HG02852 (cell line): ENCODE measurements around the gene INTU.
"Not testable (repeated sequence)": the region's sequence is repeated elsewhere in the genome, so short reads cannot be mapped to it uniquely, and the experiment has no call there.

Experiments used
- ATAC-seq: cut with Tn5 transposase; IDR thresholded peaks from one replicate; pipeline ENCODE4 v1.9.1; 2021; ENCODE audit warnings: mild to moderate bottlenecking, moderate library complexity; ENCODE audit not compliant: unreplicated experiment

Gene INTU

DNA sequence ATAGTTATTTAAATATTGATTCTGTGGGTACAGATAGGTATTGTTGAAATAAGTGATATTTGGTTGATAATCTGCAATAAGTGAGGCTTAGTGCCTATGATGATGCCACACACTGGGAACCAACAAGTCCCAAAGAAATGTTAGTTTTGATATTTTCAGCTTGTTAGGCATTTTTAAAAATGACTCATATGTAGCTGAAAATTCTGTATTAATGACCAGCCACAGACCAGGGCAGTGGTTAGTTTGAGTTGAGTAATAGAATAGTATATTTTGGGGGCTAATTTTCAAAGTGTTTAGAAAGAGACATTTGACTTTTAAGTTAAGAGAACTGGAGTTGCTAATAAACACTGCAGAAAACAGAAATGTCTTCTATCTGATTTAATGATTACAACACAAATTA, 9.4 kb downstream of the INTU start:
- ATAC-seq, result no peak

DNA sequence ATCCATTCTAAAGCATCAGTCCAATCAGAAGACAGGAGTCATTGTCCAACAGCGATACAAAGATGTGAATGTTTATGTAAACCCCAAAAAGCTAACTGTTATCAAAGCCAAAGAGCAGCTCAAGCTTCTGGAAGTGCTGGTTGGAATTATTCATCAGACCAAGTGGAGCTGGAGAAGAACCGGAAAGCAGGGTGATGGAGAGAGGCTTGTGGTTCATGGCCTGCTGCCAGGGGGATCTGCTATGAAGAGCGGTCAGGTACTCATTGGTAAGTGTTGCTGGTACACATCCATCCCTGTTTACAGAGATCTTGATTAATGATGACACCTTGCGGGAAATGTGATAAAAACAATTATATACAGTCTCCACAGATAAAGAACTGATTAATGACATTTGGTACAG, 11.0 kb downstream of the INTU start:
- ATAC-seq, result no peak

DNA sequence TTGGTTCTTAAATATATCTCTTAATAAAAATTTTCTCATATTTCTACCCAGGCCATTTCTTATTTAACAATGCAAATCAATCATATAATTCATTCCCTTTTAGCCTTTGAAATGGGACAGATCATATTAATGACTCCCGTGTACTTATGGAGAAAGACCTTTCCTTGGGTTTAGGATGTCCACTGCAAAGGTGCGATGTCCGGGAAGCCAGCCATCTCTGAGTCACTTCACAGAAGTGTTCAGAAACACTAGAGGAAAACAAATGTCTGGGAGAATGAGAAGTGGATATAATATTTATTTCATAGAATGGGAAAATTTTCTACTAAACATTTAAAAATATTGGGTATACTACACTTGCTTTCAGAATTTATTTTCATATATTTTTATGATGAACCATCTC, 15.3 kb downstream of the INTU start:
- no peak for ATAC-seq

DNA sequence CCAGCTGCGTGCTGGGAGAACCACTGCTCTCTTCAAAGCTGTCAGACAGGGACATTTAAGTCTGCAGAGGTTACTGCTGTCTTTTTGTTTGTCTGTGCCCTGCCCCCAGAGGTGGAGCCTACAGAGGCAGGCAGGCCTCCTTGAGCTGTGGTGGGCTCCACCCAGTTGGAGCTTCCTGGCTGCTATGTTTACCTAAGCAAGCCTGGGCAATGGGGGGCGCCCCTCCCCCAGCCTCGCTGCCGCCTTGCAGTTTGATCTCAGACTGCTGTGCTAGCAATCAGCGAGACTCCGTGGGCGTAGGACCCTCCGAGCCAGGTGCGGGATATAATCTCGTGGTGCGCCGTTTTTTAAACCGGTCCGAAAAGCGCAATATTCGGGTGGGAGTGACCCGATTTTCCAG, 22.8 kb downstream of the INTU start:
- ATAC-seq, result not testable (repeated sequence)

DNA sequence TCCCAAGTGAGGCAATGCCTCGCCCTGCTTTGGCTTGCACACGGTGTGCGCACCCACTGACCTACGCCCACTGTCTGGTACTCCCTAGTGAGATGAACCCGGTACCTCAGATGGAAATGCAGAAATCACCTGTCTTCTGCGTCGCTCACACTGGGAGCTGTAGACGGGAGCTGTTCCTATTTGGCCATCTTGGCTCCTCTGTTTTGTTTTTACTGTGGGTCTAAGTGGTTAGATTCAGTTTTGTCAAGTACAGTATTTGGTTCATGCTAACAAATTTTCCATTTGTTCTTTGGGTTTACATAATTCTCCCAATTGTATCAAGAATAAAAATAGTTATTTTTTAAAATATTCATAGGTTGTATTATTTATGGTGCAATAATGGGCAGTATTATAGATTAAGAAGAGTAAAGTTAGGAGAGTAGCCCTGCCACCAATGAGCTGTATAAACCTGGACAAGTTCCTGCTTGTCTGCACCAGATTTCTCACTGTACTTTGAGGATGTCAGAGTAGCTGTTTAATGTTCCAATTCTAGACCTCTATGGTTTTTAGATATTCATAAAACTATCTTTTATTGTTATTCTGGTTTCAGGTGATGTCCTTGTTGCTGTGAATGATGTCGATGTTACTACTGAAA, 23.4 kb downstream of the INTU start:
- ATAC-seq, result no peak

DNA sequence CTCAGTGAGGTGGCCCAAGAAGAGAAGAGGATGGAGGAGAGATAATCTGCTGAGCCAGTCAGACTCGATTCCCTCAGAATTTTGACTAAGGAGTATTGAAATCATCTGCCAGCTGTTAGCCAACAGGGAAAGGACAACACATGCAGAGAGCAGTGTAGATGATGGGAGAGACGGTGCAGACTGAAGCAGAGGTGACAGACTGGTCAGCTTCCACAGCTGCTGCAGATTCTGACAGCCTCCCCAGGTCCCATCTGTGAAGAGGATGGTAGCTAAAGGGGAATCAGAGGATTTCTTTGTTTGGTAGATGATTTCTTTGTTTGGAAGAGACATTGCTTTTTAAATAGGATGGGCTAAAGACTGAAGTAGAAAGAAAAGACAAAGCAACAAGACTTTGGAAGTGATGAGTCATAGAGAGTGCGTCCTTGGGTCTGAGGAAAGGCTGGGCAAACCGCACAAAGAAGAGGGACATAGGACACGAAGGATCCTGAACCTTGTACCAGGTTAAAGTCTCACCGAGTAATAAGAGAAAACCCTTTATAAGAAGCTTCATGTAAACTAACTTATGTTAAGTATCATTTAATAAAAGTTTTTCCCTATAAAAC, 27.6 kb downstream of the INTU start:
- no peak for ATAC-seq

DNA sequence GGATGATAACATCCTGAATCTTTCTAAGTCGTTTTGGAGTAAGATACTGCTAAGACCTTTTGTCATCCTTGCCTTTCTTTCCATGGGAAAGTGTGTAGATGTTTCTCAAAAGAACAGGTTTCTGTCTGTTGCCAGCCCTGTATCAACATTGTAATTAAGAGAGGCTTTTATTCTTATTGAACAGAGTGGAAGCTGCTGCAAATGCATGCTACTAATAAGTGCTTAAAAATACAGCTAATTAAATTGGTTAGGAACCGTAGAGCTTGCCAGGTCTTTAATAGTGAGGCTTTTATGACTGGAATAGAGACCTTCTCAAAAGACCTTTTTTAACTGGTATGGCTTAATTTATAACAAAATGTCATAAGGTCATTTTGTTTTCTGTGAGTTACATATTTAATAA, 34.4 kb downstream of the INTU start:
- no peak for ATAC-seq

DNA sequence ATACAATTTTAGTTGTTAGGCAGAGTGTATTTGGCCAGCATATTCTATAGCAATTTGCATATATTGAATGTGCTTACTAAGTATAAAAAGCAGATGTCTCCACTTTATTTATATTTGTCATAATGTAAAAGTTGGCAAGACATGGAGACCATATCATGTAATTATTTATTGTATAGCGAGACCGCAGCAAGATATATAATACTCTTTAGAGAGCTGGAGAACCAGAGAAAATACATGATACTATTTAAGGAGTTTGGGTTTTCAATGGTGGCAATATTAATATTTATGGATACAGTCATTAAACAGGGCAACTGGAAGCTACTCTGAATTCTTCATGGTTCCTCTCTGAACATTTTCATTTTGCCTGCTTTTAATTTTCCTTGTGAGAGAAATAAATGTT, 35.0 kb downstream of the INTU start:
- no peak for ATAC-seq

DNA sequence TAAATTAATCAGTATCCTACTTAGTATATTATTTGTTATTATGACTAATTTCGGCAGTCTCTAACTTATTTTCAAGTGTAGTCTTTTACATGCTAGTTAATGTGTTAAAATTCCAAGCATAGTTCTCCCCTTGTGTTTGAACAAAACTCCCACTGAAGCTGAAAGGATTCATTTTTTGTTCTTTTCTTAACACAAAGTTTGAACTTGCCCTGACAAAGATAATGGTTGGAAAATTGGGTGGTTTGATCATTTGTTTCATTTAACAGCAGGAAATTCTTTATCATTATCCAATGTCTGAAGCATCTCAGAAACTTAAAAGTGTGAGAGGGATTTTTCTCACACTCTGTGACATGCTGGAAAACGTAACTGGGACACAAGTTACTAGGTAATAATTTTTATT, 36.0 kb downstream of the INTU start:
- no peak for ATAC-seq

DNA sequence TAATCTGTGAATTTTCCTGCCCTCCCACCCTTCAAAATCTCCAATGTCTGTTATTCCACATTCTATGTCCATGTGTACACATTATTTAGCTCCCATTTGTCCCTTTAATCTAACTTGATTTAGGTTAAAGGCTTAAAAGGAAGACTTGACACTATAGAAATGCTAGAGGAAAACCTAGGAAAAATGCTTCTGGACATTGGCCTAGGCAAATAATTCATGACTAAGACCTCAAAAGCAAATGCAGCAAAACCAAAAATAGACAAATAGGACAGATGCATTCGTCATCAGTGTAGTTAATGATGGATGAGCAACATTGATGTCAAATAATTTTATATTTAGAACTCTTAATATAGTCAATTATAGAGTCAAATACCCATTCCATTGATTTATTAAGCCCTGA, 36.9 kb downstream of the INTU start:
- no peak for ATAC-seq

DNA sequence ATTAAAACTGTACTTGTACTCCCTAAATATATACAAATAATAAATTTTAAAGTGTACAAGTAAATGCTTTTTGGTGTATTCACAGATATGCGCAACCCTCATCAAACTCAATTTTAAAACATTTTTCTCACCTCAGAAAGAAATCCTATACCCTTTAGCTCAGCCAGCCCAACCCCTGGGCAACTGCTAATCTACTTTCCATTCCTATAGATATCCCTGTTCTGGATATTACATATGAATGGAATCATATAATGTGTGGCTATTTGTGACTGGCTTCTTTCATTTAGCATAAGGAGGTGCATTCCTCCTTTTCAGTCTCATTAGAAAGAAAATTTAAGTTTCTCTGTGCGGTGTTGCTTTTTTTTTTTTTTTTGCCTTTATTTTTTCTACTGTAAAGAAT, 39.4 kb downstream of the INTU start:
- no peak for ATAC-seq

DNA sequence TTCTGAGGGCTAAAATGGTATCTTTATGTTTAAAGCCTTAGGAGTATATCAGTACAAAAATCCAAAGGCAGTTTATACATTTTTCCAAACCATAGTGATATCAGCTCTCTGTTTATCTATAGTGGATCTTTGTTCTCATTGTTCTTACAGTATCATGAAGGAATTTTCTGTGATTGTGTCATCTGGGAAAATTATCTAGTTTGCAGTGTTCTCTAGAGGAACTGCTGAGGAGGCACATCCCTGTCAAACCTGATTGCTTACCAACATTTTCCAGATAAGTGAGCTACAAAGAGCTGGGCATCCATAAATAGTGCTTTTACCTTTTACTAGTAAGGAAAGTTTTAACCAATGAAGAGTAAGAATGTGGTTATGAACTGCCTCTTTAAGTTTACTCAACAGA, 52.5 kb downstream of the INTU start:
- no peak for ATAC-seq

DNA sequence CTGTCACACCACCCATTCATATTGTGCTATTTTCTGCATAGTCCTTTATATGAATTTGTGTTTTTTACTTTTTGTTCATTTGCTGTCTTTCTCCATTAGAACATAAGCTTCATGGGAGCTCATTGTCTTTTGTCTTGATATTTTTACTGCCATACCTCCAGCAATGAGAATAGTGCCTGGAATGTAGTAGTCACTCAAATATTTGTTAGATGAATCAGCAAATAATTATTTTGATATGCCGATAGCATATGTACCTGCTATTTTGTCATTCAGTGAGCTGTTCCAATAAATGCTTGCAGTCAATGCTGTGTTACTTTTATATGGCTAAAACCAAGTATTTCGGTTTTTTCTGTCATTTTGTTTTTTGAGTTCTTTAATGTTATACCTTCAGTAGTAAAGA, 53.9 kb downstream of the INTU start:
- no peak for ATAC-seq

DNA sequence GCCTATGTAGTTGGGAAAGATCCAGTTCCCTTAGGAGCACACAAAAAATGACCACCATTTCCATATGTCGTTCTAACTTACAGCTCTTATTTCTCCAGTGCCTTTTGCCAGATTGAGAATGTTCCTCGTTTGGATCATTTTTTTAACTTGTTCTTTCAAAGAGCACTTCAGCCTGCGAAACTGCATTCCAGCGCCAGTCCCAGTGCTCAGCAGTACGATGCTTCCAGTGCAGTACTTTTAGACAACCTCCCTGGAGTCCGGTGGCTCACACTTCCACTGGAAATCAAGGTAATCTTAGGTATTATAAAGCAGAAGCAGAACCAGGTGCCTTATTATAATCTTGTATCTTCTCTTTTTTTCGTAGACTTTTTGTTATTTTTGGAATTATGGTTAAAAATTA, 54.8 kb downstream of the INTU start:
- ATAC-seq, result no peak

DNA sequence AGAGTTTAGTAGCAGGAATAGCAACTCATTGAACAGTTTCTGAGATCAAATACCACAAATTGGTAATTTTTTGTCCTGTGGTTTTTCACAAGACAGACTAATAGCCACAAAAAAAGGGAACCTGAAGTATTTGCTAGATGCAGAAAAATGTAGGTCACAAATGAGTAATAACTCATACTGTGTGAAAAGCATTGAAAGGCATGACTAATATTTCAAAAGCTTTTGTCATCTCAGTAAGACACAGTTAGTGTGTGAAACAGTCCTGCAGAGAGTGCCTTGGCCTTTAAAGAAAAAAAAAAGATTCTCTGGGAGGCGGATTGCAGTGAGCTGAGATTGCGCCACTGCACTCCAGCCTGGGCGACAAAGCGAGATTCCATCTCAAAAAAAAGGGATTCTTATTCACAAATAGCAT, 66.0 kb downstream of the INTU start:
- ATAC-seq, result peak; percentile 100

DNA sequence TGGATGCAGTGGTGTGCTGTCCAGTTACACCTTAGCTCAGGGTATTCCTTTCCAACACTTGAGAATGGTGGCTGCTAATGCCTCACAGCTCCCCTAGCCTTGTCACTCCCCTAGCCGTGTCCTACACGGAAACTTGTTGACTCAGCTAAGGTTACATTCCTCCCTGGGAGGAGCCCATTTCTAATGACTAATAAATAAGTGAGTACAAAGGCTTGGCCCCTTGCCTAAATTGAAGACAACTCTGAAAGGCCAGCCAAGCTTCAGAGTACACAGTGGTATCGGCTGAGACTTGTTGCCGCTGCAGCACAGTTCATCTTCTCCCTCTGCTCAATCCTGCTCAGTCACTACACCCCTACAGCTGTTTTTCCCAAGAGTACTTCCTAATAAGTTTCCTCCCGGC, 76.2 kb downstream of the INTU start:
- no peak for ATAC-seq

DNA sequence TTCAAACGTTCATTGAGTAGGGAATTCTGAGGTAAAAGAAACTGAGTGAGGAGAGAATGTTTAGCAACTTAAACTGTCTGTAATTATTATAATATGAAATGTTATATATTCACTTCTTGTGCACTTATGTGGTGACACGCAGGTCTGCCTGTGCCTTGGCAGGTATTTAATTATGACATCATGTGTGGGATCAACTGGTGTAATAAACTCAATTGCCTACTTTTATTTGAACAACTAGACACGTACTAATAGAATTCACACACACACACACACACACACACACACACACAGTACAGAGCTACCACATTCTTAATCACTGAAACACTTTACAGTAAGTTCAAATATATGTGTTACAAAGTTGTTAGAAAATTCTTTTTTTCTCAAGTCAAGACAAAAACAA, 76.7 kb downstream of the INTU start:
- no peak for ATAC-seq

DNA sequence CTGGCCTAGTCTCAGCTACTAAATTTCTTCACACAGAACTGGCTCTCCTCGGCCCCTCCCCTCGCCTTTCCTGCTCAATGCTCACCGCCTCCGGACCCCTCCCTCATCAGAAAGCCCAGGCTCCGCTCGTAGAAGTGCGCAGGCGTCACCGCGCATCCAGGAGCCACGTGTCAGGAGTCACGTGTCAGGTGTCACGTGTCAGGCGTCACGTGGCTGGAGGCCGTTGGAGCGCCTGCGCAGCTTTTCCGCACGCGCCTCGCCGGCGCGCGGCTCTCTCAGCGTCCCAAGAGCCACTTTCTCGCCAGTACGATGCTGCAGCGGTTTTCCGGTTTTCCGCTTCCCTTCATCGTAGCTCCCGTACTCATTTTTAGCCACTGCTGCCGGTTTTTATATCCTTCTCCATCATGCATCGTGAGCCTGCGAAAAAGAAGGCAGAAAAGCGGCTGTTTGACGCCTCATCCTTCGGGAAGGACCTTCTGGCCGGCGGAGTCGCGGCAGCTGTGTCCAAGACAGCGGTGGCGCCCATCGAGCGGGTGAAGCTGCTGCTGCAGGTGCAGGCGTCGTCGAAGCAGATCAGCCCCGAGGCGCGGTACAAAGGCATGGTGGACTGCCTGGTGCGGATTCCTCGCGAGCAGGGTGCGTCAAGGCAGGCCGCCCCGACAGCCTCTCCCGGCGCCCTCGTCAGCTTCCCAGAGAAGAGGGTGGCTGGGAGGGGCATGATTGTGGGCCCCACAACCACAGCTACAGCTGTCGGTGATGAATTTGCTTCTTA, 97.6 kb downstream of the INTU start, which contains the start of gene SLC25A31:
TSS of gene SLC25A31 (plus strand) at position 259 of the 772 bp plus-strand sequence. CDS start at position 405, 146 bp downstream.
- no peak for ATAC-seq

DNA sequence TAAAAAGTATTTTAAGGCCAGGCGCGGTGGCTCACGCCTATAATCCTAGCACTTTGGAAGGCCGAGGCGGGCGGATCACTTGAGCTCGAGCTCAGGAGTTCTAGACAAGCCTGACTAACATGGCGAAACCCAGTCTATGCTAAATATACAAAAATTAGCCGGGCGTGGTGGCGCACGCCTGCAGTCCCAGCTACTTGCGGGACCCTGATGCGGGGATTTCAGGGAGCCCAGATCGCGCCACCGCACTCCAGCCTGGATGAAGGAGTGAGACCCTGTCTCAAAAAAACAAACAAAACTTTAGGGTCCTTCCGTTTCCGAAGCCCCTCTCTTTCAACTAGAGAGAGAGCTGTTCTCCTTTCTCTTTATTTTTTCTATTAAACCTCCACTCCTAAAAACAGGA, 98.6 kb downstream of the INTU start:
- ATAC-seq, result no peak

DNA sequence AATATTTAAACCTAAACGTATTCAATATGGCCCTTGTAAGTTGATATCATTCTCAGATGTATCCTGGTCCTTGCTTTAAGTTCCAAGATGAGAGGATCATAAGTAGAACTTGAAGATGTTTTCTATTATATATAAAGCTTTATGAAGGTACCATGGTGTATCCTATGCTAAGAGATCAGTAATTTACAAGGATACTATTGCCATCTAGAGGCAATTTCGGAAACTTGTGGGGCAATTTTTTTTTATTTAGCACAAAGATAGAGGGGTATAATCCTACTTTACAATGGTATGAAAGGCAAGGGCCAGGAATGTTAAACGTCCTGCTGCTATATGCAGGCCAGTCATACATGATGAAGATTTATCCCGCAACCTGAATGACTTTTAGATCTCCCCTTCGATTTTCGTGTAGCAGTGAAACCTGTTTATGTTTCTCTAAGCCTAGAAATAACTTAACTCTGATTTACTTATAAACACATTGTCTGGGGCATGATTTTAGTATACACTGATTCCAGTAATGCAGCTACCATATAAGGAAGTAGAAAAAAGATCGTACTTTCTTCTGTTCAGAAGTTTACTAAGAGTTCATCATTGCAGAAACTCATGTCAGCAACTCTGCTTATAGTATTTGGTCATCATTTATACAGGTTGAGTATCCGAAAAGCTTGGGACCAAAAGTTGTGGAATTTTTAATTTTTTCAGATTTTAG, 100.0 kb downstream of the INTU start:
- no peak for ATAC-seq

DNA sequence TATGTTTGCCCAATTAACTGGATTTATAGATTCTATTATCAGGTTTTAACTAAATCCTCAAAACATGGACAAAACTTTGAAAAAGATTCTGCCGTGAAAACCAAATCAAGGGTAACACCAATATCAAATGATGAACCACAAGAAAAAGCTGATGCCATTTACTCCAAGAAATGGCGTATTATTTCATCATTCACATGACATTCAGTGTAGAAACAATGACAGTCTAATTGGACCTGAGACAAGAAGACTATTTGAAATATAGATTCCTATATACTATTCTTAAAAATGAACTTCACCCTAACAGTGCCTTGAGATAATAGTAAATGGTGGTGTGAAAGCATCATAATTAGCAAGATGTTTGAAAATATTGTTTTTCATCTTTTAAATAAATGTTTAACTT, 102.2 kb downstream of the INTU start:
- ATAC-seq, result no peak

DNA sequence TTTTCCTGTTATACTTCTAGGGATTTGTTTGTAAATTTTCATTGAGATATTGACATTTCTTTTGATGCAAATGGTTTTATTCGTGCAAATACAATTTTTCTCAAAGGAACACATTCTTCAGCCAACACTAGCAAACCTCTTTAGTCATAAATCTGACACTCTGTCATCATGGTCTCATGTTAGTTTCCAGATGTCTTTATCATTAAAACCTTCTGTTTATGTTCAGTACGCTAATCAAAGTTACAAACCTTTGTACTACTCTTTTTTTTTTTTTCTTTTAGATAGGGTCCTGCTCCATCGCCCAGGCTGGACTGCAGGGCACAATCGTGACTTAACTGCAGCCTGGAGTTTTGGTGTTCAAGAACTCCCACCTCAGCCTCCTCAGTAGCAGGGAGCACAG, 104.5 kb downstream of the INTU start:
- no peak for ATAC-seq
